ENCODE data around the gene STX11. TPM values are rescaled to one million over a fixed set of nuclear protein-coding genes. Genes with fewer than 3 reads are reported as not detected.

Gene STX11
- total and polyA plus RNA-seq, 2 of the 13 experiments (the other 11 are each of a cell fraction or from before 2014, with no cell fraction given), result 0.03 TPM; not detected in 1

- in situ Hi-C loops (cut with HindIII; ENCODE audit: extremely low pct_ligation_motif_present, low pct_unique_long_range_greater_than_20kb), result loop anchor here (5.0 kb wide), 2 partner anchors 70 to 120 kb away; partner anchors contain the start of genes SF3B5 and UTRN
- ATAC-seq, result no peak
- intact Hi-C loops (cut with micrococcal nuclease; ENCODE audit: unreplicated experiment), result loop anchor here (2.0 kb wide), 3 partner anchors 66 to 444 kb away; partner anchors contain the start of gene STX11
- TF ChIP-seq HOMEZ (CRISPR knock-in tag; IDR thresholded peaks at IDR 0.05; ENCODE audit: low read depth) (peak; percentile 35; the same call in 1 of the 2 replicates), CTCF (CRISPR knock-in tag; IDR thresholded peaks at IDR 0.05) (0 out of 2 replicates have a peak, but pooled peaks have one; percentile 2), HMGXB3 (CRISPR knock-in tag; IDR thresholded peaks at IDR 0.05; ENCODE audit: borderline replicate concordance) (0 out of 2 replicates have a peak, but pooled peaks have one; percentile 20), CBX5 (CRISPR knock-in tag; IDR thresholded peaks at IDR 0.05; ENCODE audit: borderline replicate concordance) (0 out of 2 replicates have a peak, but pooled peaks have one; percentile 32), ZNF331 (CRISPR knock-in tag; IDR thresholded peaks at IDR 0.05) (0 out of 2 replicates have a peak, but pooled peaks have one; percentile 18), ELF3 (CRISPR knock-in tag; IDR thresholded peaks at IDR 0.05) (peak; percentile 40; the same call in 1 of the 2 replicates), GATAD2A (CRISPR knock-in tag; IDR thresholded peaks at IDR 0.05) (peak; percentile 48; the same call in 1 of the 2 replicates), XRCC5 (optimal IDR thresholded peaks at IDR 0.05; ENCODE audit: low read length) (peak; percentile 27), CCDC6 (CRISPR knock-in tag; IDR thresholded peaks at IDR 0.05) (0 out of 2 replicates have a peak, but pooled peaks have one; percentile 2), TAF15 (IDR thresholded peaks at IDR 0.05; ENCODE audit: low read depth, low read length, poor library complexity, severe bottlenecking) (no peak), HMG20B (CRISPR knock-in tag; conservative IDR thresholded peaks at IDR 0.05) (0 out of 2 replicates have a peak, but pooled peaks have one; percentile 14), ZBTB39 (CRISPR knock-in tag; IDR thresholded peaks at IDR 0.05) (no peak), ETV5 (CRISPR knock-in tag; IDR thresholded peaks at IDR 0.05; ENCODE audit: borderline replicate concordance) (peak; percentile 13; the same call in 1 of the 2 replicates), BRD4 (CRISPR knock-in tag; IDR thresholded peaks at IDR 0.05) (no peak)
These were observed 66.9 kb downstream of the STX11 start for GRCh38 chr6:144217264-144217663.

More at GRCh38 chr6:144217264-144217663, 66.9 kb downstream of the STX11 start:
- DNase-seq (ENCODE audit: low spot score) (peak; percentile 30), FAIRE-seq (peak; percentile 8)
- no TSS peak for BruUV-seq (replicated peaks)
- Histone ChIP-seq H4K20me1 (ENCODE audit: insufficient read depth, low read length) (no peaks in the 10 kb centered on the region), H3K27me3 (ENCODE audit: control insufficient read depth in 1 of 2, insufficient read depth in 2 of 2, low read length in 2 of 2) (peaks cover 0 to 2% of the 10 kb centered on the region in 2 experiments; a peak in 1 of 5 replicates), H3K4me2 (ENCODE audit: low read depth, low read length) (peak overlapping the region; percentile 91), H3K4me1 (ENCODE audit: insufficient read depth, low read length) (peaks cover 23% of the 10 kb centered on the region), H3K79me2 (ENCODE audit: insufficient read depth, low read length) (no peaks in the 10 kb centered on the region), H3K9me3 (ENCODE audit: low read length) (peaks cover 8% of the 10 kb centered on the region; the same call in 1 of the 2 replicates), H2AFZ (ENCODE audit: low read length) (peak overlapping the region; percentile 94), H3K27ac (ENCODE audit: extremely low read length, insufficient read depth, low read length) (no peak overlapping the region), H3K36me3 (replicated peaks in 1 of 2; ENCODE audit: control insufficient read depth in 1 of 2, insufficient read depth in 2 of 2, low read length in 2 of 2) (no peaks in the 10 kb centered on the region), H3K4me3 (replicated peaks in 1 of 3; ENCODE audit: insufficient read depth in 1 of 3, low read depth in 2 of 3, low read length in 3 of 3) (peak overlapping the region; percentile 68 to 89 (median 82)), H3K9ac (ENCODE audit: insufficient read depth, low read depth, low read length) (peak overlapping the region; percentile 77; the same call in 1 of the 2 replicates)
- WGBS (ENCODE audit: low lambda C conversion rate), result 20% methylated on average over 11 of the region's 11 CpGs
- ChIA-PET CTCF (ENCODE audit: low intra/inter-chr PET ratio, low total read pairs) (interaction anchor here (0.9 kb wide), 1 partner anchor 145 kb away, joined by 3 read pairs; no protein-coding TSS in a partner anchor), POLR2A (interaction anchor here (1.2 kb wide), 1 partner anchor 69 kb away, joined by 8 read pairs; no protein-coding TSS in a partner anchor)

All from HepG2 (cell line).